HL-60/S4 (cell line): ENCODE data around the gene C20orf173.
"Not testable (repeated sequence)": the region's sequence is repeated elsewhere in the genome, so short reads cannot be mapped to it uniquely, and the experiment has no call there.

Experiments
- in situ Hi-C: fragments of 300-500 bp; cut with MboI; formaldehyde crosslinking; loops from 2 replicates; pipeline ENCODE4 v1.14.3; 2022; ENCODE audit warnings: low sequenced_read_pairs

Gene C20orf173

GRCh38 chr20:35547329-35547728 is 17.9 kb upstream of the C20orf173 start:
- in situ Hi-C loops, result no loop called here

- in situ Hi-C loops, result no loop called here
Measured at GRCh38 chr20:35546127-35546526, 16.7 kb upstream of the C20orf173 start.

- in situ Hi-C loops, result not testable (repeated sequence)
Measured at GRCh38 chr20:35544941-35545340, 15.5 kb upstream of the C20orf173 start.

- in situ Hi-C loops, result no loop called here
Measured at GRCh38 chr20:35544436-35544835, 15.0 kb upstream of the C20orf173 start.

- in situ Hi-C loops, result no loop called here
Measured at GRCh38 chr20:35542990-35543389, 13.5 kb upstream of the C20orf173 start.

- in situ Hi-C loops, result no loop called here
Measured at GRCh38 chr20:35541783-35542662, 12.6 kb upstream of the C20orf173 start, which contains the start of gene ERGIC3. Gene ERGIC3 (plus strand): TSS chr20:35542078. CDS start chr20:35542098, 20 bp downstream.

GRCh38 chr20:35541118-35541782 is 11.8 kb upstream of the C20orf173 start:
- in situ Hi-C loops, result no loop called here

GRCh38 chr20:35539756-35540212 is 10.3 kb upstream of the C20orf173 start:
- in situ Hi-C loops, result no loop called here

- in situ Hi-C loops, result no loop called here
Measured at GRCh38 chr20:35527122-35527769, 2.2 kb downstream of the C20orf173 start.

- in situ Hi-C loops, result no loop called here
Measured at GRCh38 chr20:35525639-35526038, 3.8 kb downstream of the C20orf173 start.

GRCh38 chr20:35523298-35523888 is 6.1 kb downstream of the C20orf173 start:
- in situ Hi-C loops, result no loop called here

GRCh38 chr20:35518955-35519354 is 10.5 kb downstream of the C20orf173 start:
- in situ Hi-C loops, result no loop called here

GRCh38 chr20:35517767-35518166 is 11.7 kb downstream of the C20orf173 start:
- in situ Hi-C loops, result not testable (repeated sequence)

GRCh38 chr20:35517125-35517524 is 12.3 kb downstream of the C20orf173 start:
- in situ Hi-C loops, result no loop called here

- in situ Hi-C loops, result no loop called here
Measured at GRCh38 chr20:35515949-35516645, 13.4 kb downstream of the C20orf173 start.

- in situ Hi-C loops, result no loop called here
Measured at GRCh38 chr20:35515341-35515740, 14.1 kb downstream of the C20orf173 start.

- in situ Hi-C loops, result no loop called here
Measured at GRCh38 chr20:35514371-35514932, 15.0 kb downstream of the C20orf173 start.

GRCh38 chr20:35511814-35512420 is 17.5 kb downstream of the C20orf173 start:
- in situ Hi-C loops, result no loop called here

- in situ Hi-C loops, result no loop called here
Measured at GRCh38 chr20:35510951-35511735, 18.3 kb downstream of the C20orf173 start.
